K562 (cell line): ENCODE measurements around the gene SLA2. TPM values are rescaled to one million over a fixed set of nuclear protein-coding genes. Genes with fewer than 3 reads are reported as not detected.
A peak's percentile ranks its signal among the peaks of the same experiment; 100 is the strongest.

Experiments
- ATAC-seq: fragments of 200-7000 bp; cut with Tn5 transposase; 3 replicates; pipeline ENCODE4 v1.9.1; 2020; ENCODE audit warnings: moderate library complexity
- BruUV-seq: library from RNA; stranded (reverse); fragments of 400-500 nt; replicated peaks from 2 replicates; lab custom pipeline; 2021; lab: Mats Ljungman, UMichigan
- CTCF ChIA-PET: fragments of 300-600 bp; formaldehyde crosslinking; extraction: SDS; loops from one replicate; lab custom pipeline; 2021; ENCODE audit warnings: low intra/inter-chr PET ratio; lab: Yijun Ruan, JAX
- POLR2A ChIA-PET: fragments of 300-600, 350-650 bp; sonication (Branson Sonifier 250); formaldehyde crosslinking; extraction: SDS; loops from one replicate; lab custom pipeline; 2021; ENCODE audit warnings: antibody characterized with exemption, inconsistent platforms; lab: Yijun Ruan, JAX
- DNase-seq, 4 experiments: peaks; one replicate each; pipeline versions ENCODE4 v3.0.0 to v3.0.0-alpha.2; 2011 to 2018; ENCODE audit warnings: low spot score in 3 of 4, mixed read lengths in 3 of 4; ENCODE audit errors: extremely low read depth in 1 of 4
- FAIRE-seq: peaks from 2 replicates; lab custom pipeline; 2011; peaks lifted over from hg19 to GRCh38; lab: Jason Lieb, UNC
- H2AFZ ChIP-seq: 2 replicates; pipeline ENCODE4 v1.6.0; 2011; ENCODE audit warnings: low read depth, low read length, control low read depth, inconsistent platforms
- H3K27ac ChIP-seq: fragments of 200-600 bp; 3 replicates; pipeline ENCODE4 v1.8.0; 2011; ENCODE audit warnings: low read depth, mild to moderate bottlenecking, control low read depth, inconsistent platforms, low read length, moderate library complexity, mixed read lengths; ENCODE audit errors: extremely low read depth
- H3K27me3 ChIP-seq, 2 experiments: fragments of 300-600 bp in 1 of 2; 2 replicates in 1 of 2; 3 replicates in 1 of 2; pipeline versions ENCODE4 v1.6.0 to v1.8.0; 2011; ENCODE audit warnings: inconsistent platforms in 2 of 2, low read length in 2 of 2, mild to moderate bottlenecking in 1 of 2, mixed read lengths in 1 of 2, moderate library complexity in 1 of 2; ENCODE audit not compliant: control insufficient read depth in 2 of 2, insufficient read depth in 2 of 2
- H3K36me3 ChIP-seq: fragments of 300-600 bp; 3 replicates; pipeline ENCODE4 v1.8.0; 2011; ENCODE audit warnings: mild to moderate bottlenecking, low read length, inconsistent platforms; ENCODE audit not compliant: control insufficient read depth, insufficient read depth
- H3K4me1 ChIP-seq, 2 experiments: fragments of 200-600 bp in 1 of 2; replicated peaks in 1 of 2; 2 replicates in 1 of 2; 3 replicates in 1 of 2; pipeline versions ENCODE4 v1.5.1 to v1.8.0; 2011; ENCODE audit warnings: inconsistent platforms in 2 of 2, low read length in 2 of 2, mild to moderate bottlenecking in 1 of 2, mixed read lengths in 1 of 2, moderate library complexity in 1 of 2; ENCODE audit not compliant: control insufficient read depth in 2 of 2, insufficient read depth in 2 of 2
- H3K4me2 ChIP-seq: 2 replicates; pipeline ENCODE4 v1.6.1; 2011; ENCODE audit warnings: low read length, control low read depth, inconsistent platforms, mixed read lengths; ENCODE audit not compliant: insufficient read depth
- H3K4me3 ChIP-seq: fragments of 200-600 bp; sonication (generic), shearing (Covaris generic); 2 replicates; pipeline ENCODE4 v1.5.1; 2016; ENCODE audit warnings: control low read depth, inconsistent platforms
- H3K79me2 ChIP-seq: fragments of 200-600 bp; 3 replicates; pipeline ENCODE4 v1.8.0; 2011; ENCODE audit warnings: low read length, inconsistent platforms; ENCODE audit not compliant: control insufficient read depth, insufficient read depth
- H3K9ac ChIP-seq, 2 experiments: 2 replicates each; pipeline versions ENCODE4 v1.6.0 to v1.6.1; 2011; ENCODE audit warnings: low read depth in 2 of 2, low read length in 2 of 2, control low read depth in 1 of 2, inconsistent platforms in 1 of 2, mild to moderate bottlenecking in 1 of 2, mixed read lengths in 1 of 2; ENCODE audit not compliant: insufficient read depth in 1 of 2
- H3K9me1 ChIP-seq: one replicate; pipeline ENCODE4 v1.6.0; 2011; ENCODE audit warnings: inconsistent platforms, mild to moderate bottlenecking, low read length, moderate library complexity; ENCODE audit not compliant: control insufficient read depth, insufficient read depth
- H3K9me3 ChIP-seq: replicated peaks from 2 replicates; pipeline ENCODE4 v1.5.1; 2011; ENCODE audit warnings: low read depth, low read length, inconsistent platforms; ENCODE audit not compliant: control insufficient read depth, insufficient read depth
- H4K20me1 ChIP-seq: replicated peaks from 2 replicates; pipeline ENCODE4 v1.6.1; 2011; ENCODE audit warnings: low read length, inconsistent platforms, mixed read lengths; ENCODE audit not compliant: control insufficient read depth, insufficient read depth
- HDAC3 ChIP-seq: fragments of 450-650 bp; IDR thresholded peaks from 2 replicates; pipeline ENCODE4 v1.6.1; 2018; ENCODE audit warnings: borderline replicate concordance, mild to moderate bottlenecking, moderate library complexity; ENCODE audit not compliant: partially characterized antibody
- MCM2 ChIP-seq: fragments of 450-650 bp; IDR thresholded peaks from 2 replicates; pipeline ENCODE4 v1.6.1; 2017; ENCODE audit warnings: low read depth, mild to moderate bottlenecking
- NR4A1 ChIP-seq, 2 experiments: fragments of 250-450 bp in 1 of 2; fragments of 450-650 bp in 1 of 2; sonication (Bioruptor Pico) in 1 of 2; IDR thresholded peaks; 2 replicates each; pipeline versions ENCODE4 v1.4.0 to v1.6.1; 2016 to 2020; ENCODE audit warnings: mild to moderate bottlenecking in 2 of 2, missing compliant biosample characterization in 1 of 2, missing genetic modification characterization in 1 of 2, moderate library complexity in 1 of 2
- POLR2AphosphoS5 ChIP-seq: IDR thresholded peaks from 2 replicates; pipeline ENCODE4 v1.6.1; 2011; ENCODE audit warnings: mild to moderate bottlenecking, low read depth, low read length, moderate library complexity; ENCODE audit not compliant: control insufficient read depth, insufficient read depth
- PRMT5 ChIP-seq: sonication (generic); formaldehyde crosslinking; IDR thresholded peaks from 2 replicates; pipeline ENCODE4 v1.5.0; 2020; ENCODE audit warnings: missing genetic modification reagents
- RFX1 ChIP-seq: fragments of 450-650 bp; IDR thresholded peaks from 2 replicates; pipeline ENCODE4 v1.6.1; 2016; ENCODE audit warnings: mild to moderate bottlenecking, moderate library complexity
- STAG1 ChIP-seq: sonication (generic); formaldehyde crosslinking; IDR thresholded peaks from 2 replicates; pipeline ENCODE4 v1.5.0; 2020; ENCODE audit warnings: missing genetic modification reagents, borderline replicate concordance
- SUPT5H ChIP-seq: fragments of 450-650 bp; IDR thresholded peaks from 2 replicates; pipeline ENCODE4 v1.6.1; 2016
- ZBTB33 ChIP-seq: sonication (generic); formaldehyde crosslinking; IDR thresholded peaks from 2 replicates; pipeline ENCODE4 v1.8.1; 2023; ENCODE audit warnings: mild to moderate bottlenecking, missing genetic modification reagents
- ZNF384 ChIP-seq: IDR thresholded peaks from 2 replicates; pipeline ENCODE4 v1.6.1; 2012; ENCODE audit warnings: low read depth, low read length, improper control_type of control experiment
- ZNF764 ChIP-seq: fragments of 250-450 bp; sonication (Bioruptor Pico); IDR thresholded peaks from 2 replicates; pipeline ENCODE4 v1.4.0; 2020; ENCODE audit warnings: low read depth, mild to moderate bottlenecking, moderate library complexity
- WGBS: fragments of 100-300 bp; shearing (Covaris generic); methylation state at CpG from one replicate; pipeline ENCODE4 v1.1.6; 2016; ENCODE audit warnings: low coverage, mixed read lengths; ENCODE audit not compliant: insufficient coverage; ENCODE audit errors: missing lambda C conversion rate; 5-methylcytosine and 5-hydroxymethylcytosine counted together
- in situ Hi-C: fragments of 300-500 bp; cut with MboI; formaldehyde crosslinking; loops from 4 replicates; pipeline ENCODE4 v1.15.0; 2018; ENCODE audit warnings: inconsistent platforms, mixed read lengths
- intact Hi-C: fragments of 100-400 bp; cut with micrococcal nuclease; formaldehyde crosslinking; loops from 2 replicates; pipeline ENCODE4 v1.14.2; 2022
- polyA plus RNA-seq, 8 experiments: library from polyadenylated mRNA; depleted of rRNA in 4 of 8; stranded (reverse) in 5 of 8; unstranded in 3 of 8; fragments of >200 nt; fragmentation: Nextera tagmentation in 2 of 8; fragmentation: Illumina TruSeq in 1 of 8; extraction: Ambion mirVana in 2 of 8; extraction: Trizol in 1 of 8; gene quantifications; 2 replicates each; pipeline versions ENCODE4 v1.2.1 to v1.2.3, GENCODE V29; 2011 to 2014; ENCODE audit warnings: inconsistent platforms in 1 of 8, missing spikeins in 1 of 8
- total RNA-seq, 7 experiments: library from RNA; depleted of rRNA in 6 of 7; stranded (reverse); fragments of >200 nt in 6 of 7; fragmentation: Illumina TruSeq in 2 of 7; extraction: Trizol in 2 of 7; gene quantifications; 2 replicates each; pipeline versions ENCODE4 v1.2.1 to v1.2.3, GENCODE V29; 2011 to 2021; ENCODE audit warnings: low replicate concordance in 1 of 7

Gene SLA2
- total and polyA plus RNA-seq, 9 of the 15 experiments (the other 6 are each of a cell fraction or from before 2014, with no cell fraction given) = 0.07 TPM; not detected in 7

- TF ChIP-seq ZBTB33 = no peak
- TF ChIP-seq, all 486 proteins: peak for 0
Observed at GRCh38 chr20:36582322-36582721, 63.7 kb downstream of the SLA2 start (continued).

- peaks cover 31% of the 10 kb centered on the region for H3K79me2 ChIP-seq
- BruUV-seq = no TSS peak
- POLR2A ChIA-PET = interaction anchor here (0.8 to 2.5 kb wide), 2 partner anchors 10 to 255 kb away, joined by 3 to 7 read pairs; no protein-coding TSS in a partner anchor
- 78% methylated on average over 2 of the region's 2 CpGs for WGBS
- H3K4me1 ChIP-seq = peaks cover 7 to 10% of the 10 kb centered on the region in 2 experiments; a peak in 4 of 5 replicates
- no peak overlapping the region for H2AFZ ChIP-seq
- H3K4me2 ChIP-seq = no peak overlapping the region
- H3K9ac ChIP-seq = no peak overlapping the region
- in situ Hi-C loops (no loop called here), intact Hi-C loops (no loop called here)
- no peaks in the 10 kb centered on the region for H3K9me3 ChIP-seq
- DNase-seq (peak in 1 of 4 experiments; percentile 5), FAIRE-seq (no peak), ATAC-seq (no peak)
- H3K9me1 ChIP-seq = peaks cover 3% of the 10 kb centered on the region
- H4K20me1 ChIP-seq = peaks cover 9% of the 10 kb centered on the region
- peaks cover 57% of the 10 kb centered on the region; the same call in 2 of the 3 replicates for H3K36me3 ChIP-seq
- no peaks in the 10 kb centered on the region for H3K27me3 ChIP-seq
- CTCF ChIA-PET = no interaction called here
- H3K27ac ChIP-seq = no peak overlapping the region
- H3K4me3 ChIP-seq = no peak overlapping the region
- TF ChIP-seq ZNF384 = no peak
- no peak for TF ChIP-seq POLR2AphosphoS5
- no peak for TF ChIP-seq ZNF764
- TF ChIP-seq NR4A1 (CRISPR knock-in tag; IDR thresholded peaks at IDR 0.05) = no peak
- no peak for TF ChIP-seq NR4A1 (tag; IDR thresholded peaks at IDR 0.05)
- no peak for TF ChIP-seq PRMT5 (CRISPR knock-in tag)
- no peak for TF ChIP-seq MCM2
- no peak for TF ChIP-seq STAG1 (CRISPR knock-in tag)
- no peak for TF ChIP-seq HDAC3
- no peak for TF ChIP-seq SUPT5H
- no peak for TF ChIP-seq RFX1
Observed at GRCh38 chr20:36579996-36580545, 65.9 kb downstream of the SLA2 start.
